CD4-positive, alpha-beta T cell (primary cell): Measurements from ENCODE around the gene ZNF439. TPM values are rescaled to one million over a fixed set of nuclear protein-coding genes. Genes with fewer than 3 reads are reported as not detected.
"Not testable (repeated sequence)": the region's sequence is repeated elsewhere in the genome, so short reads cannot be mapped to it uniquely, and the experiment has no call there.

Experiments
- ATAC-seq: fragments of 200-7000 bp; cut with Tn5 transposase; one replicate; pipeline ENCODE4 v1.10.0; 2022; ENCODE audit warnings: mild to moderate bottlenecking; ENCODE audit not compliant: poor library complexity
- CTCF ChIA-PET: fragments of 350-600 bp; sonication (Branson Sonifier 250); formaldehyde crosslinking; loops from one replicate; lab custom pipeline; 2021; ENCODE audit warnings: antibody characterized with exemption, inconsistent platforms; lab: Charles Lee
- POLR2A ChIA-PET: fragments of 350-600 bp; sonication (Branson Sonifier 250); formaldehyde crosslinking; loops from one replicate; lab custom pipeline; 2021; ENCODE audit warnings: antibody characterized with exemption, inconsistent platforms; lab: Charles Lee
- DNase-seq, 14 experiments: peaks; one replicate each; pipeline ENCODE4 v3.0.0-alpha.2; 2013 to 2020; ENCODE audit warnings: mixed read lengths in 2 of 14
- H3K27ac ChIP-seq, 2 donors: one replicate each; pipeline versions ENCODE4 v1.5.1 to v1.7.0; 2013; ENCODE audit warnings: low read length in 2 of 2, low read depth in 1 of 2, mild to moderate bottlenecking in 1 of 2
- H3K27me3 ChIP-seq, 2 experiments: 1 replicate in 1 of 2; 2 replicates in 1 of 2; pipeline versions ENCODE4 v1.6.1 to v1.7.0; 2013; ENCODE audit warnings: low read length in 2 of 2, control low read depth in 1 of 2, mild to moderate bottlenecking in 1 of 2, moderate library complexity in 1 of 2; ENCODE audit not compliant: insufficient read depth in 2 of 2, control insufficient read depth in 1 of 2
- H3K36me3 ChIP-seq: one replicate; pipeline ENCODE4 v1.6.1; 2013; ENCODE audit warnings: low read length, control low read depth; ENCODE audit not compliant: insufficient read depth
- H3K4me1 ChIP-seq: one replicate; pipeline ENCODE4 v1.6.1; 2013; ENCODE audit warnings: low read length, control low read depth; ENCODE audit not compliant: insufficient read depth
- H3K4me3 ChIP-seq: one replicate; pipeline ENCODE4 v1.5.1; 2013; ENCODE audit warnings: mild to moderate bottlenecking, low read length, moderate library complexity
- H3K9me3 ChIP-seq, 2 experiments: 1 replicate in 1 of 2; 2 replicates in 1 of 2; pipeline versions ENCODE4 v1.6.1 to v1.7.0; 2013; ENCODE audit warnings: low read length in 2 of 2, mild to moderate bottlenecking in 2 of 2, control low read depth in 1 of 2, moderate library complexity in 1 of 2; ENCODE audit not compliant: control insufficient read depth in 1 of 2, insufficient read depth in 1 of 2
- H3K27ac Mint-ChIP-seq: one replicate; pipeline ENCODE4 v1.8.0; 2020; ENCODE audit warnings: mixed read lengths
- H3K27me3 Mint-ChIP-seq: one replicate; pipeline ENCODE4 v1.8.0; 2021; ENCODE audit warnings: mixed read lengths
- H3K36me3 Mint-ChIP-seq: one replicate; pipeline ENCODE4 v1.8.0; 2021; ENCODE audit warnings: low read depth, mixed read lengths
- H3K4me1 Mint-ChIP-seq: one replicate; pipeline ENCODE4 v1.8.0; 2021; ENCODE audit warnings: low read depth, mixed read lengths
- H3K4me3 Mint-ChIP-seq: one replicate; pipeline ENCODE4 v1.8.0; 2020; ENCODE audit warnings: mild to moderate bottlenecking, mixed read lengths
- H3K9me3 Mint-ChIP-seq: one replicate; pipeline ENCODE4 v1.8.0; 2020; ENCODE audit warnings: mixed read lengths
- intact Hi-C, 2 experiments: fragments of 100-400 bp; cut with DNase I in 1 of 2; cut with micrococcal nuclease in 1 of 2; formaldehyde crosslinking; loops; one replicate each; pipeline versions ENCODE4 v1.15.1 to v1.9.0; 2023 to 2025; cut with DNase I, micrococcal nuclease
- total RNA-seq, 174 experiments: library from RNA in 2 of 174; stranded (reverse) in 2 of 174; gene quantifications; one replicate each; pipeline ENCODE4 v1.2.3 and lab custom pipeline; 2021 to 2026
- TF ChIP-seq, protein P1 (sequence below): fragments of 200-600 bp; IDR thresholded peaks from one replicate; pipeline ENCODE4 v1.8.0; 2022; ENCODE audit warnings: antibody characterized with exemption, mild to moderate bottlenecking

The ZNF439 gene
- total RNA-seq, 2 experiments from 2014 or later, result 6.3 to 6.6 TPM

DNA sequence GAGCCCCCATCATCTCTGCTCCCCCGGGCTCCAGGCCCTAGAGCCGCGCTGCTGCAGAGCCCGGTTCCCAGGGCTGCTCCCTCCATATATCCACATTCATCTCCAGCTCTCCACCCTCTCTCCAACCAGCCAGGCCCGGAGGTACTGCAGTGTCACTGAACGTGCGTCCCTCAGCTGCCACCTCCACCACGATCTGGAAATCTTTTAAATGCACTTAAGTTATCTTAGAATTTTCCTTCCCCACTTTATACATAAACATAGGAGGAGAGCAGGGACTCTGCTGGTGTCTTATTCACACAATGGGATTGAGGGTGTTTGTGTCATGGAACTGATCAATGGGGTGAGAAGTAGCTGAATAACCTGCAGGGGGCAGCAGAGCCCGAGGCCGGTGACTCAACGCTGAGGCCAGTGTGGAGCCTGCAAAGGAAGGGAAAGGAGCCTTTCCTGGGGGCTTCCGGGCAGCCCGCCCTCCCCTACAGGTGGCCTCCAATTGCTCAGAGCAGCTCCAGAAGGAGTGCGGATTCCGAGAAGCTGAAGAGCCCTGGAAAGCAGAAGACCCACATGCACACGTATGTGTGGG, 31.3 kb downstream of the ZNF439 start:
- H3K9me3 Mint-ChIP-seq, H3K4me3 ChIP-seq, H3K4me3 Mint-ChIP-seq, H3K27me3 Mint-ChIP-seq, H3K4me1 Mint-ChIP-seq, H3K36me3 ChIP-seq, H3K27ac Mint-ChIP-seq, H3K4me1 ChIP-seq, H3K27ac ChIP-seq, H3K27me3 ChIP-seq, POLR2A ChIA-PET, H3K36me3 Mint-ChIP-seq: not testable (repeated sequence)
- DNase-seq, result peak; percentile 6 to 54 (median 21)
- ATAC-seq, result peak; percentile 41
- H3K9me3 ChIP-seq, result peaks cover 0 to 17% of the 10 kb centered on the region in 2 experiments
- TF ChIP-seq, protein P1, sequence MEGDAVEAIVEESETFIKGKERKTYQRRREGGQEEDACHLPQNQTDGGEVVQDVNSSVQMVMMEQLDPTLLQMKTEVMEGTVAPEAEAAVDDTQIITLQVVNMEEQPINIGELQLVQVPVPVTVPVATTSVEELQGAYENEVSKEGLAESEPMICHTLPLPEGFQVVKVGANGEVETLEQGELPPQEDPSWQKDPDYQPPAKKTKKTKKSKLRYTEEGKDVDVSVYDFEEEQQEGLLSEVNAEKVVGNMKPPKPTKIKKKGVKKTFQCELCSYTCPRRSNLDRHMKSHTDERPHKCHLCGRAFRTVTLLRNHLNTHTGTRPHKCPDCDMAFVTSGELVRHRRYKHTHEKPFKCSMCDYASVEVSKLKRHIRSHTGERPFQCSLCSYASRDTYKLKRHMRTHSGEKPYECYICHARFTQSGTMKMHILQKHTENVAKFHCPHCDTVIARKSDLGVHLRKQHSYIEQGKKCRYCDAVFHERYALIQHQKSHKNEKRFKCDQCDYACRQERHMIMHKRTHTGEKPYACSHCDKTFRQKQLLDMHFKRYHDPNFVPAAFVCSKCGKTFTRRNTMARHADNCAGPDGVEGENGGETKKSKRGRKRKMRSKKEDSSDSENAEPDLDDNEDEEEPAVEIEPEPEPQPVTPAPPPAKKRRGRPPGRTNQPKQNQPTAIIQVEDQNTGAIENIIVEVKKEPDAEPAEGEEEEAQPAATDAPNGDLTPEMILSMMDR, result peak; percentile 40
- CTCF ChIA-PET, result interaction anchor here (1.1 to 2.3 kb wide), 4 partner anchors 11 to 109 kb away, joined by 3 to 14 read pairs (median 6); partner anchors contain the start of gene ZNF491
- intact Hi-C loops, result loop anchor here (2.0 to 10.0 kb wide), 6 partner anchors 43 to 455 kb away; partner anchors contain the start of genes ZNF563 (in 1 of the 2) and ZNF763 (in 1 of the 2)

DNA sequence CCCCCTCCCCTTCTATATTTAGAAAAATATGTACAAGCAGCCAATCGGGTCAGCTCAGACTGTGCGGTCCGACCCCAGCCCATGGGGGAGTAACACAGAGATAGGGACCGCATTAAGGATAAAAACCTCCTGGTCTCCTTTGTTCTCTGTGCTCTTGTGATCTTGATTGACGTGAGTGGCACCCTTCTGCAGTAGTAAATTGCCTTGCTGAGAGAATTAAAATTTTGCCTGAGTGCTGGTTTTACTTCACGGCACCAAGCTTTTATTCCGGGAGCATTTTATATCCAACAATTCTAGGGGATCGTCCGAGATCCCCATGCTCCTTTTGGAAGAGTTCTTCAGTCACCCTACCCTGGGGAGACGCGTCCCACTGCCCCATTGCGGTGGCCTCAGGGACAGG, 32.1 kb downstream of the ZNF439 start:
- no peak overlapping the region for H3K27ac Mint-ChIP-seq
- H3K4me1 ChIP-seq, result peaks cover 4% of the 10 kb centered on the region
- no peak for ATAC-seq
- H3K4me3 ChIP-seq, result no peak overlapping the region
- CTCF ChIA-PET, result interaction anchor here (1.0 to 2.3 kb wide), 5 partner anchors 43 to 260 kb away, joined by 3 to 14 read pairs (median 7); partner anchors contain the start of gene ZNF20
- H3K36me3 Mint-ChIP-seq, result no peaks in the 10 kb centered on the region
- H3K36me3 ChIP-seq, result no peaks in the 10 kb centered on the region
- H3K4me1 Mint-ChIP-seq, result no peaks in the 10 kb centered on the region
- no peaks in the 10 kb centered on the region for H3K9me3 Mint-ChIP-seq
- no peaks in the 10 kb centered on the region for H3K27me3 Mint-ChIP-seq
- POLR2A ChIA-PET, result no interaction called here
- no peaks in the 10 kb centered on the region for H3K27me3 ChIP-seq
- no peak overlapping the region for H3K27ac ChIP-seq
- intact Hi-C loops, result loop anchor here (2.0 to 10.0 kb wide), 6 partner anchors 42 to 454 kb away; partner anchors contain the start of genes ZNF563 (in 1 of the 2) and ZNF763 (in 1 of the 2)
- H3K4me3 Mint-ChIP-seq, result no peak overlapping the region
- TF ChIP-seq, protein P1, result no peak
- H3K9me3 ChIP-seq, result peaks cover 0 to 17% of the 10 kb centered on the region in 2 experiments
- DNase-seq, result no peak

DNA sequence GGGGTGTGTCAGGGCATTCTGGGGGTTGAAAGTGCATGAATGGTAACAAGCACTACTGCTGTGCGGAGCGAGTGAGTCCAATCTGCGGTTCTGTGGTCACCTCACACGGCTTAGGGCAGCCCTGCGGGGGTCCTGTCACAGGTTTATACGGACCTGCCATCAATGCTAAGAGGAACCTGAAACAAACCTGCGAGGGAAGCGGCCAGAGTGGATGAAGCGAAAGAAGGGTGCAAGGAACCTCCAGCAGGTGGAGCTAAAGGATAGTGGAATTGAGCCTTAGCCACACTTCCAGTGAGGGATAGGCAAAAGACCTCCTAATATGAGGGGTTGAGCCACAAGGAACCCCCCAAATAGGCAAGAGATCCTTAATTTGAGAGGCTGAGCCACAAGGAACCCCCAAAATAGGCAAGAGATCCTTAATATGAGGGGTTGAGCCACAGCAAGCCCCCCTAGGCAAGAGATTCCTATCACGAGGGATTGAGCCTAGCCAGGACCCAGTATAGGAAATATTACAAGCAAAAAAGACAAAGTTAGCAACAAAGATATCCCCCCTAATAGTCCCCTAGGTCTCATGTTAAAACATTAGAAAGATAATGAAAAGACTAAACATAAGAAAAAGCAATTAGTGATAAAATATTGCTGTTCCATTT, 32.8 kb downstream of the ZNF439 start:
- CTCF ChIA-PET, result interaction anchor here (0.6 to 2.3 kb wide), 6 partner anchors 11 to 259 kb away, joined by 3 to 14 read pairs (median 6); partner anchors contain the start of gene ZNF20
- H3K4me1 Mint-ChIP-seq, result no peaks in the 10 kb centered on the region
- H3K9me3 ChIP-seq, result peaks cover 0 to 21% of the 10 kb centered on the region in 2 experiments
- H3K36me3 Mint-ChIP-seq, result no peaks in the 10 kb centered on the region
- H3K4me1 ChIP-seq, result peaks cover 4% of the 10 kb centered on the region
- no peaks in the 10 kb centered on the region for H3K36me3 ChIP-seq
- no peak overlapping the region for H3K4me3 Mint-ChIP-seq
- DNase-seq (peak; percentile 39 to 82 (median 54)), ATAC-seq (peak; percentile 60)
- no peaks in the 10 kb centered on the region for H3K27me3 ChIP-seq
- no peaks in the 10 kb centered on the region for H3K9me3 Mint-ChIP-seq
- POLR2A ChIA-PET, result no interaction called here
- TF ChIP-seq, protein P1, result peak; percentile 74
- no peaks in the 10 kb centered on the region for H3K27me3 Mint-ChIP-seq
- no peak overlapping the region for H3K27ac Mint-ChIP-seq
- no peak overlapping the region for H3K27ac ChIP-seq
- no peak overlapping the region for H3K4me3 ChIP-seq
- intact Hi-C loops, result loop anchor here (1.0 to 10.0 kb wide), 11 partner anchors 42 to 454 kb away; partner anchors contain the start of genes ZNF563 (in 1 of the 2) and ZNF763 (in 1 of the 2)
